Renal pelvis (tissue), 12 donors: ENCODE results near the gene UVSSA. TPM values are rescaled to one million over a fixed set of nuclear protein-coding genes. Genes with fewer than 3 reads are reported as not detected.

Source experiments
- DNase-seq: peaks from one replicate; pipeline ENCODE4 v3.0.0-alpha.2; 2013
- long read RNA-seq, 16 experiments: transcript quantifications; one replicate each; lab custom pipeline, GENCODE V29; 2026
- polyA plus RNA-seq, 3 donors: library from polyadenylated mRNA; unstranded; fragments of 120-200 nt; gene quantifications; one replicate each; pipeline ENCODE4 v1.2.1, GENCODE V29; 2013; ENCODE audit not compliant: insufficient read length in 3 of 3

The UVSSA gene
- 10 to 100 TPM in 2 of 3 donors, 1 to 10 TPM in 1; 8.5 to 18.0 (median 16.5) TPM for polyA plus RNA-seq
- long read RNA-seq, donor 1, full-length matches to known transcripts, result 2 of 2 reads
- long read RNA-seq, donor 1, partial matches to known transcripts, result 0 of 2 reads
- long read RNA-seq, donor 1, other reads (novel, unspliced or antisense), result 0 of 2 reads
- long read RNA-seq, donor 2, full-length matches to known transcripts, result 1 of 1 reads
- long read RNA-seq, donor 2, partial matches to known transcripts, result 0 of 1 reads
- long read RNA-seq, donor 2, other reads (novel, unspliced or antisense), result 0 of 1 reads
- long read RNA-seq, donor 3, partial matches to known transcripts, result 0 of 1 reads
- long read RNA-seq, donor 3, other reads (novel, unspliced or antisense), result 0 of 1 reads
- long read RNA-seq, donor 4, full-length matches to known transcripts, result 4 of 4 reads
- long read RNA-seq, donor 4, partial matches to known transcripts, result 0 of 4 reads
- long read RNA-seq, donor 4, other reads (novel, unspliced or antisense), result 0 of 4 reads
- long read RNA-seq, donor 5, full-length matches to known transcripts, result 1 of 1 reads
- long read RNA-seq, donor 5, partial matches to known transcripts, result 0 of 1 reads
- long read RNA-seq, donor 5, other reads (novel, unspliced or antisense), result 0 of 1 reads
- long read RNA-seq, donor 6, full-length matches to known transcripts, result 4 of 4 reads
- long read RNA-seq, donor 6, partial matches to known transcripts, result 0 of 4 reads
- long read RNA-seq, donor 6, other reads (novel, unspliced or antisense), result 0 of 4 reads
- long read RNA-seq, donor 7, full-length matches to known transcripts, result 1 of 1 reads
- long read RNA-seq, donor 7, partial matches to known transcripts, result 0 of 1 reads
- long read RNA-seq, donor 7, other reads (novel, unspliced or antisense), result 0 of 1 reads
- long read RNA-seq, donor 8, full-length matches to known transcripts, result 1 of 1 reads
- long read RNA-seq, donor 8, partial matches to known transcripts, result 0 of 1 reads
- long read RNA-seq, donor 8, other reads (novel, unspliced or antisense), result 0 of 1 reads
- long read RNA-seq, donor 9, full-length matches to known transcripts, result 2 of 2 reads
- long read RNA-seq, donor 9, partial matches to known transcripts, result 0 of 2 reads
- long read RNA-seq, donor 9, other reads (novel, unspliced or antisense), result 0 of 2 reads
- long read RNA-seq, donor 10, full-length matches to known transcripts, result 5 of 5 reads
- long read RNA-seq, donor 10, partial matches to known transcripts, result 0 of 5 reads
- long read RNA-seq, donor 10, other reads (novel, unspliced or antisense), result 0 of 5 reads
- long read RNA-seq, donor 11, result 0 reads
- long read RNA-seq, donor 12, full-length matches to known transcripts, result 2 of 2 reads
- long read RNA-seq, donor 12, partial matches to known transcripts, result 0 of 2 reads
- long read RNA-seq, donor 12, other reads (novel, unspliced or antisense), result 0 of 2 reads
- long read RNA-seq, donor 13, full-length matches to known transcripts, result 4 of 9 reads
- long read RNA-seq, donor 13, partial matches to known transcripts, result 5 of 9 reads
- long read RNA-seq, donor 13, other reads (novel, unspliced or antisense), result 0 of 9 reads
- long read RNA-seq, donor 14, result 0 reads
- long read RNA-seq, donor 15, full-length matches to known transcripts, result 2 of 2 reads
- long read RNA-seq, donor 15, partial matches to known transcripts, result 0 of 2 reads
- long read RNA-seq, donor 15, other reads (novel, unspliced or antisense), result 0 of 2 reads
- long read RNA-seq, donor 16, full-length matches to known transcripts, result 1 of 1 reads
- long read RNA-seq, donor 16, partial matches to known transcripts, result 0 of 1 reads
- long read RNA-seq, donor 16, other reads (novel, unspliced or antisense), result 0 of 1 reads

DNA sequence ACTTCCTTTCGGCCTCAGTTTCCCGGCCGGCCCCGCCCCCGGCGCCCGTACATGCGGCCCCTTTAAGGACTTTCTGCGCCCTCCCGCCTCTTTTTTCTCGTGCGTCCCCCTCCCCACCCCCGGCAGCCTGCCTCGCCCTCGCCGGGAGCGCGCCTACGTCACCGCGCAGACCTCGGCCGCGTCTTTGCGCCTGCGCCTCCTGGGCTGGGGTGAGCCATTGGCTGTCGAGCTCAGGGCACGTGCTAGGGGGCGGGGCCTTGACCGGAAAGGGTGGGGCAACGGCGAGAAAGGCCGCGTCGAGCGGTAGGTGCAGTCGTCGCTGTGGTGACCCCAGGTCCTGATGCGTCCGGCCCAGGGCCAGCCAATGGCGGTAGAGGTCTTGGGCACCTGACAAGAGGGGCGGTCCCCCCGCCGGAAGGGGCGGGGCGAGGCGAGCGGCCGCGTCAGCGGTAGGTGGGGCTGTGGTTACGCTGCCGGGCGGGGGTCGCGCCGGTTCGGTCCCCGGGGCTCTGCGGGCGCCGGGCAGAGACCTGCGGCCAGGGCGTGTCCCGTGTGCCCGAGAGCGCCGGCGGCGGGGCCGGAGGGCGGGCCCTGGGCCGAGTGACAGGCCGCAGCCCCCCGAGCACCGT is at the start of gene UVSSA:
Gene UVSSA (plus strand): TSS at position 428 of the 629 bp plus-strand sequence. CDS start 884 bp downstream, outside the sequence.
- peak; percentile 99 for DNase-seq

DNA sequence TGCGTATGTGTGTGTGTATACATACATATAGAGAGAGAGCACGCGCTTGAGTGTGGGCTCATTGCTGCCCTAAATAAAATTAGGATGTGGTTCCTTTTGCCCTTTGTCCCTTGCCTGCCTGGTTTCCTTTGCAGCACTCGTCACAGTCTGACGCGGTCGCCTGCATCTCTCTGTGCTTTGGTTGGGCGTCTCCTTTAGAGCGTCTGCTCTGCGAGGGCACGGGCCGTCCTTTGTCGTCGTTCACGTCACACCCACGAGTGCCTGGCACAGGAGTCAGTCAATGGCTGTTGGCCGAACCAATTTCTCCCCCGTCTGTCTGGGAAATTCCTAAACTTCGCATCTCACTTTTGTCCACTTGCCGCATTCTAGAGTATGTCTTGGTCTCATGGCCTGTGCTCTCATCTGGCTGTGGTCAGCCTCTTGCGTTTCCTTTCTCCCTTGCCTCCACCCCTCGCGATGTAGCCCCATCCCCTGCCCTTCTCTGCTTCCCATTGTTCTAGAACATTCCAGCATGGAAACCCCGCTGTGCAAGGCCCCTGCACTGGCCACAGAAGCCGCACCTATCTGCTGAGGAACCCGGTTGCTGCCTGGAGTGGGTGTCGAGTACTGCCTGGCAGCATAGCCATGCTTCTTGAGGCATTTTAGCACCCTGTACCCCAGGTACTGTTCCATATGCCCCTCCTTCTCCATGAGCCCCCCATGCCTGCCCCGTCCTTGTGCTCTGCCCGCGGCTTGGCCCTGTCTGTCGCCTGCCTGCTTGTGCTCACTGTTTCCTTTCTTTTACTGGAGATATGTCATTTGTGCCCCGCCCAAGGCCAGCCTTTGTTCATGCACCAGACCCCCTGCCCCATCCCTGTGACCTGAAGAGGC is 49.3 kb upstream of the UVSSA start:
- DNase-seq, result no peak

DNA sequence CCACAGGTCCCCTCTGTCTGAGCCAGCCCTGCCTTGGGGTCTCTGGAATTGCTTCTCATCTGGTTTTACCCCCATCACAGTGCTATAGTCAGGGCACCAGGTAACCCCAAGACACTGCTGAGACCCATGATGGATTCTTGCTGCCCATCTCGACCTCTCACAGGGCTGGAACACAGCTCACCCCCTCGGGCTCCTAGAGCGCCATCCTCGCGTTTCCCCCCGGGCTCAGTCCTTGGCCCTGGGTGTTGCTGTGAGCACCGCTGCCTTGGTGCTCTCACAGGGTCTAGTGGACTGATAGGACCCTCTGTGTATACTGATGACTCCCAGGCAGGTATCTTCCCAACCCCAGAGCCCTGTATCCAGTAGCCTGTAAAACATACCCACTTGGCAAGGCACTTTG is 48.5 kb upstream of the UVSSA start:
- DNase-seq, result no peak

GRCh38 chr4:1299301-1299860 is 47.6 kb upstream of the UVSSA start:
- DNase-seq, result no peak

- DNase-seq, result no peak
Measured at GRCh38 chr4:1300466-1301455, 46.2 kb upstream of the UVSSA start.

DNA sequence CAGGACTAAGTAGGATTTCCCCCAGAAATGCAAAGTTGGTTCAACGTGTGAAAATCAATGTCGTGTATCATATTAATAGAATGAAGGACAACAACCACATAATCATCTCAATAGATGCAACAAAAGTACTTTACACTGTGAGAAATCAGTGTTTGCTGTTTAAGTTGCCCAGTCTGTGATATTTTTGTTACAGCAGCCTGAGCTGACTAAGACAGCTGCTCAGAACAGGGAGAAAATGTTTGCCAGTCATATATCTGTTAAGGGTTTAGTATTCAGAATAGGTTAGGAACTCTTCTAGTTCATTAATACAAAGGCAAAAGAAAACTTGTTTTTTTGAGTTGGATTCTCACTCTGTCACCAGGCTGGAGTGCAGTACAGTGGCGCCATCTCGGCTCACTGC is 44.8 kb upstream of the UVSSA start:
- DNase-seq, result no peak

- no peak for DNase-seq
Measured at GRCh38 chr4:1305261-1305711, 41.7 kb upstream of the UVSSA start.

DNA sequence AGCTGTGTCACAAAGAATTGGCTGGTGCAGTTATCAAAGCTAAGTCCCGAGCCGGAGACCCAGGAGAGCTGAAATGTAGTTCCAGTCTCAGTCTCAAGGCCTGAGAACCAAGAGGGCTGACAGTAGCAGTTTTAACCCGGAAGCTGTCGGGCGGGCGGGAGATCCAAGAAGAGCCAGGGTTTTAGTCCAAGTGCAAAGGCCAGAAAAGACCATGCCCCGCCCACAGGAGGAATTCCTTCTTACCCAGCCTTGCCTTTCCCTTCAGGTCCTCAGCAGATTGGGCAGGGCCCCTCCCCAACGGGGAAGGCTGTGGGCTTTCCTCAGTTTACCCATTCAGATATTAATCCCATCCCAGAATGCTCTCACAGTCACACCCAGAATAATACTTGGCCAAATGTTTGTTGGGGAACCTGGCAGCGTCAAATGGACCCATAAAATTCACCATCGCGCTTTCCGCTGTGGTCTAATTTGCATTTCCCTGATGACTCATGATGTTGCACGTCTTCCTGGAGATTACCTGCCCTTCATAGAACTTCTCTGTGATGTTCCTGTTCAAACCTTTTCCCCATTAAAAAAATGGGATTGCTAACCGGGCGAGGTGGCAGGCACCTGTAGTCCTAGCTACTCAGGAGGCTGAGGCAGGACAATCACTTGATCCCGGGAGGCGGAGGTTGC is 41.1 kb upstream of the UVSSA start:
- DNase-seq, result no peak

GRCh38 chr4:1307951-1308735 is 38.9 kb upstream of the UVSSA start:
- DNase-seq, result no peak

DNA sequence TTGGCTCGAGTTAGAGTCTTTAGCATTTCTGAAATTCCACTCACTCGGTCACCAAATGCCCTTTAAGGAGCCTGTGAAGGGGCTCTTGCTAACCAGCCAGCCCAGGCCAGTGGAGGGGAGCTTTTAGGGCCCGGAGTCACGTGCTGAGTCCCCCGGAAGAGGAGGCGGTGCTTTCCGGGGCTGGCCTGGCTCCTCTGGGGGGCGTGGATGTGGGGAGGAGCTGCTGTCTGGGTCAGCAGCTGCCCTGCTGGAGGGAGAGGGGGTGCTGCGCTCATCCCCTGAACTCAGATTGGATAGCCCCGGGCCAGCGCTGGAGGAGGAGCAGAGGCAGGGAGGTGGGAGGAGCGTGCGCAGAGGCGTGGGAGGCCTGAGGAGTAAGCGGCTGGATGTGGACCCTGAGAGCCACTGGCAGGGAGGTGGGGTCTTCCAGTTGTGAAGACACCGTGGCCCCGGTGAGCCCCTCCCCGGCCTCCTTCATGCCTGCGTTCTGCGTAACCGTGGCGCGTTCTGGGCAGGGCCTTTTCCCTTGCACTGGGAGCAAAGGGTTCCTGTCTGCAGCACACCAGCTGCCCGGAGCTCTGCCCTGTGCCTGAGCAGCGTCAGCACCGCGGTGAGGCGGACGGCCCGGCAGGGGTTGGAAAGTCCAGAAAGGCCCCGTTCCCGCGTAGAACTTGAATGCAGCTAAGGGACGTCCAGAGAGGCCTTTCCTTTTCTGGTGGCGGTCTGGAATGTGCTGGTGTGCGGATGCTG is 37.6 kb upstream of the UVSSA start:
- DNase-seq, result peak; percentile 96

GRCh38 chr4:1310031-1310795 is 36.8 kb upstream of the UVSSA start:
- no peak for DNase-seq

GRCh38 chr4:1310796-1311631 is 36.0 kb upstream of the UVSSA start:
- no peak for DNase-seq
